ENCODE data around the gene C5AR1.
"Not testable (repeated sequence)": the region's sequence is repeated elsewhere in the genome, so short reads cannot be mapped to it uniquely, and the experiment has no call there.

C5AR1 gene

DNA sequence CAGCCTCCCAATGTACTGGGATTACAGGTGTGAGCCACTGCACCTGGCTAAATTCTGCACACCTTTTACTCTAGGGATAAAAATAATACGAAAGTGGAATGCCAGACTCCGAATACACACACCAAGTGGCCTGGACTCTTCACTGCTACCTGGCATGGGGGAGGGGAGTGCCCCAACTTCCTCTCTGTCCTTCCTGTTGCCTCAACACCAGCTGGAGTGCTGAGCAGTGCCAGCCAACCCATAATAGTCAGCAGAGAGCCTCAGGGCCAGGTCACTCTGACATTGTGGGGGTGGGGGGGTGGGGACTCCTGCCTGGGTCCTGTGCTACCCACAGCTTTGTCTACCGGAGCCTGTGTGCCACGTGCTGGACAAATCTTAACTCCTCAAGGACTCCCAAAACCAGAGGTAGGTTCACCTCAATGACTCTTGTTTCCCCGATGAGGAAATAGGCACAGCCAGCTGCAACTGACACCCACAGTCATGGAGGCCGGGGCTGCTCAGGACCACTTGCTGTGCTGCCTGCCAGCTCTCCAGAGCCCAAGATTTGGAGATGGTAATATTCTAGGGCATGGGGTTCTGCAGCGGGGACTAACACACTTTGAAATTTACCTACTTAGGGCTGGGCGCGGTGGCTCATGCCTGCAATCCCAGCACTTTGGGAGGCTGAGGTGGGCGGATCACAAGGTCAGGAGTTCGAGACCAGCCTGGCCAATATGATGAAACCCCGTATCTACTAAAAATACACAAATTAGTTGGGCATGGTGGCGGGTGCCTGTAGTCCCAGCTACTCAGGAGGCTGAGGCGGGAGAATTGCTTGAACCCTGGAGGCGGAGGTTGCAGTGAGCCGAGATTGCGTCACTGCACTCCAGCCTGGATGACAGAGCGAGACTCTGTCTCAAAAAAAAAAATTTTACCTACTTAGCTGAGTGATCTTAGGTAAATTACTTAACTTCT is 27.4 kb downstream of the C5AR1 start:
- peak; percentile 76 to 79 for DNase-seq

DNA sequence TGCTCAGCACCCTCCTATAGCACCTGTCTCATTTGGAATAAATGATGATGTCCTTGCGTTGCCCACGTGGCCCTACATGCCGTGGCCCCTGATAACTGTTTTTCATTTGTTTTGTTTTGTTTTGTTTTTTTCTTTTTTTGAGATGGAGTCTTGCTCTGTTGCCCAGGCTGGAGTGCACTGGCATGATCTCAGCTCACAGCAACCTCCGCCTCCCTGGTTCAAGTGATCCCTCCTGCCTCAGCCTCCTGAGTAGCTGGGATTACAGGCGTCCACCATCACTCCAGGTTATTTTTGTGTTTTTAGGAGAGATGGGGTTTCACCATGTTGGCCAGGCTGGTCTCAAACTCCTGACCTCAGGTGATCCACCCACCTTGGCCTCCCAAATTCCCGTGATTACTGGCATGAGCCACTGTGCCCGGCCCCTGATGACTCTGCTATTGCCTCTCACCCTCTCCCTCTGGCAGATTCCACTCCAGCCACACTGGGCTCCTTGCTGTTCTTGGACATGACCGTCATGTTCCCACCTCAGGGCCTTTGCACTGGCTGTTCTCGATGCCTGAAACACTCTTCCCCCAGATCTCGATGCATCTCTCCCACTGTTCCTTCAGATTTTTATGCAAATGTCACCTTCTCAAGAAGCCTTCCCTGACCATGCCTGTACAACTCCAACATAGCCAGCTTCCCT is 29.7 kb downstream of the C5AR1 start:
- DNase-seq: no peak

DNA sequence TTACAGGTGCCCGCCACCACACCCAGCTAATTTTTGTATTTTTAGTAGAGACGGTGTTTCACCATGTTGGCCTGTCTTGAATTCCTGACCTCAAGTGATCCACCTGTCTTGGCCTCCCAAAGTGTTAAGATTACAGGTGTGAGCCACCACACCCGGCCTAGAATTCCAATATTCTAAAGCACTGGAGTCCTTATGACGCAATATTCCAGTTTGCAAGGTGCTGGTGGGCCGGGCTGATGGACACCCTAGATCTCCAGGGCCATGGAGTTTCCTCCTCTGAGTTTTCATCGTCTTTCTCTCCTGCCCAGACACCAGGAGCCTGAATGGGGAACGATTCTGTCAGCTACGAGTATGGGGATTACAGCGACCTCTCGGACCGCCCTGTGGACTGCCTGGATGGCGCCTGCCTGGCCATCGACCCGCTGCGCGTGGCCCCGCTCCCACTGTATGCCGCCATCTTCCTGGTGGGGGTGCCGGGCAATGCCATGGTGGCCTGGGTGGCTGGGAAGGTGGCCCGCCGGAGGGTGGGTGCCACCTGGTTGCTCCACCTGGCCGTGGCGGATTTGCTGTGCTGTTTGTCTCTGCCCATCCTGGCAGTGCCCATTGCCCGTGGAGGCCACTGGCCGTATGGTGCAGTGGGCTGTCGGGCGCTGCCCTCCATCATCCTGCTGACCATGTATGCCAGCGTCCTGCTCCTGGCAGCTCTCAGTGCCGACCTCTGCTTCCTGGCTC is 31.0 kb downstream of the C5AR1 start:
- no peak for DNase-seq

DNA sequence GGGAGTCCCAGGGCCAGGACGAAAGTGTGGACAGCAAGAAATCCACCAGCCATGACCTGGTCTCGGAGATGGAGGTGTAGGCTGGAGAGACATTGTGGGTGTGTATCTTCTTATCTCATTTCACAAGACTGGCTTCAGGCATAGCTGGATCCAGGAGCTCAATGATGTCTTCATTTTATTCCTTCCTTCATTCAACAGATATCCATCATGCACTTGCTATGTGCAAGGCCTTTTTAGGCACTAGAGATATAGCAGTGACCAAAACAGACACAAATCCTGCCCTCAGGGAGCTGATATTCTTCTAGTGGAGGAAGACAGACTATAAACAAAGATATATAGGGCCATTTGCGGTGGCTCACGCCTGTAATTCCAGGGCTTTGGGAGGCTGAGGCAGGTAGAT is 32.1 kb downstream of the C5AR1 start:
- no peak for DNase-seq

DNA sequence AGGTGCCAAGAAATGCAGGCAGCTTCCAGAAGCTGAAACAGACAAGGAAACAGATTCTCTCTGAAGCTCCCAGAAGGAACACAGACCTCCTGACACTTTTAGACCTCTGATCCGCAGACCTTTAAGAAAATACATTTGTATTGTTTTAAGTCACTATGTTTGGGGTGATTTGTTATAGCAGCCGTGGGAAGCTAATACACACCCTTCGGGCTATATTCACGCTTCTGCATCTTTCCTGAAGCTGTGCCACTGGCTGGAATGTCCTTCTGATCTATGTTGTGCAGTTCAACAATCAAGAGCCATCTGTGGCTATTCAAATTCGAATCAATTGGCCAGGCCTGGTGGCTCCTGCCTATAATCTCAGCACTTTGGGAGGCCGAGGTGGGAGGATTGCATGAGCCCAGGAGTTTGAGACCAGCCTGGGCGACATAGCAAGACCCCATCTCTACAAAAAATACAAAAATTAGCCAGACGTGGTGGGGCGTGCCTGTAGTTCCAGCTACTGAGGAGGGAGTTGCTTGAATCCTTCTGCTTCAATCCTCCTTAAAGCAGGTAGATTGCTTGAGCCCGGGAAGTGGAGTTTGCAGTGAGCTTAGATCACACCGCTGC is 33.6 kb downstream of the C5AR1 start:
- DNase-seq: no peak

DNA sequence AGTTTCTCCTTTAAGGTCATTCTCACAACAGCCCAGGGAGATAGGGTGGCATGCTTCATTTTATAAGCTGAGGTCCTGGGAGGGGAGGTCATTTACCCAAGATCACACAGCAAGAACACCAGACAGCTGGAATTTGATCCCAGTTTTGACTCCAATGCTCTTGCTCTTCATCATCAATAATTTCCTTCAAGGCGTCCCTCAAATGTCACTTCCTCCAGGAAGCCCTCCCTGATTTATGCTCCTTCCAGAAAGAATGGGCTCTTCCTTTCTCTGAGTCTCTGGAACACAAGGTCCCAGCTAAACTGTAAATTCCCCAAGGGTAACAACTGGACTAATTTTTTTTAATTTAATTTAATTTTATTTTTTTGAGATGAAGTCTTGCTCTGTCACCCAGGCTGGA is 34.8 kb downstream of the C5AR1 start:
- no peak for DNase-seq

DNA sequence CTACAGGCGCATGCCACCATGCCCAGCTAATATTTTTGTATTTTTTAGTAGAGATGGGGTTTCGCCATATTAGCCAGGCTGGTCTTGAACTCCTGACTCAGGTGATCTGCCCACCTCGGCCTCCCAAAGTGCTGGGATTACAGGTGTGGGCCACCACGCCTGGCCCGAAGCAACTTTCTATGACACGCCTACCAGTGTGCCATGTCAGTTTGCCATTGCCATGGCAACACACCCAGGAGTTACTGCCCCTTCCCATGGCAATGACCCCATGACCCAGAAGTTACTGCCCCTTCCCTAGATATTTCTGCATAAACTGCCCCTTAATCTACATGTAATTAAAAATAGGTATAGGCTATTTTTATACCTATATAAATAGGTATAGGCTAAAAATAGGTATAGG is 36.4 kb downstream of the C5AR1 start:
- DNase-seq: not testable (repeated sequence)

DNA sequence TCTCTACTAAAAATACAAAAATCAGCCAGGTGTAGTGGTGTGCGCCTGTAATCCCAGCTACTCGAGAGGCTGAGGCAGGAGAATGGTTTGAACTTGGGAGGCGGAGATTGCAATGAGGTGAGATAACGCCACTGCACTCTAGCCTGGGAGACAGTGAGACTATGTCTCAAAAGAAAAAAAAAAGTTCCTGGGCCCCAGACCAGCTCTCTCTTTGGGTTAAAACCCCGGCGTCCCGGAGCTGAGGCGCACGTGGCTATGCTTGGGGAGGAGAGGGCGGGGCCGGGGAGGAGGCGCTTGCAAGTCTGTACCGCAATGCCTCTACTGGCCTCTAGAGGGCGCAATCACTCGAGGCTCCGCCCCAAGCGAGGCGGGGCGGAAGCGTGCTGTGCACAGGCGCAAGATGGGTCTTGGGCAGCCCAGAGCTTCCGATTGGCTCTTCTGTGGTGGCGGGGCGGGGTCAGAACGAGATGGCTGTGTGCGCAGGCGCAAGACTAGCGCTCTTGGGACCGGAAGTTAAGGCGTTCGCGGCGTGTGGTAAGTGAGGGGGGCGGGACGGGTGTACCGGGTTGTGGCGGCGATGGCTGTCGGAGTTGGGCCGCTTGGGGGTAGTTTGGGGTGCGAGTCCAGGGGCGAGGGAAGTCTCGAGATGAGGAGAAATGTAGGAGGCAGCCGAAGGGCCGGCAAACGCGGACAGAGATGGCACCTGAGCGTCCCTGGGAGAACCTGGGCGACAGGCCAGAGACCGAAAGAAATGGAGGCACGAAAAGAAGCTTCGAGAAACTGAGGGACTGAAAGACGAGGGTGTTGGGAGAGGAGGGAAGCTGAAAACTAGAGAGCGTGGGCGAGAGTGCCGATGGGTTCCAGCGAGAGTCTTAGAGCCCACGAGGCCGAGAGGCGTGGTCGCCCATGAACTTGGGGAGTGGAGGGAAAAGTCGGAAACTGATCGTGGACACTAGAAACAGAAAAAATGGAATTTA is 39.4 kb downstream of the C5AR1 start, which contains the start of gene DHX34:
TSS of gene DHX34 (plus strand) at position 497 of the 977 bp plus-strand sequence. CDS start 3,716 bp downstream, outside the sequence.
- peak; percentile 97 to 99 for DNase-seq

DNA sequence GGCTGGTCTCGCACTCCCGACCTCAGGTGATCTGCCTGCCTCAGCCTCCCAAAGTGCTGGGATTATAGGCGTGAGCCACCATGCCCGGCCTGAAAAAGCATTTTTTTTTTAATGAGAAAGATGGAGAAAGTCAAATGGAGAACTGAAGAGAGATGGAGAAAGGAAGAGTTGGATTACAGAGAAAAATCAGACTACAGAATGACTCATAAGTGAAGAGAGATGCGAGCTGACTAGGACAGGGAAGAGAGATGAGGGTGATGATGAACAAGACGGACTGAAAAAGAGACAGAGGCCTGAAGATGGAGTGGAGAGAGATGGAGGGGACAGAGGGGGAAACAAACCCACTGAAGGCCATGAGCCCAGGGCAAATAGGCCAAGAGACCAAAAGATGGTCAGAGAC is 41.0 kb downstream of the C5AR1 start:
- DNase-seq: no peak

DNA sequence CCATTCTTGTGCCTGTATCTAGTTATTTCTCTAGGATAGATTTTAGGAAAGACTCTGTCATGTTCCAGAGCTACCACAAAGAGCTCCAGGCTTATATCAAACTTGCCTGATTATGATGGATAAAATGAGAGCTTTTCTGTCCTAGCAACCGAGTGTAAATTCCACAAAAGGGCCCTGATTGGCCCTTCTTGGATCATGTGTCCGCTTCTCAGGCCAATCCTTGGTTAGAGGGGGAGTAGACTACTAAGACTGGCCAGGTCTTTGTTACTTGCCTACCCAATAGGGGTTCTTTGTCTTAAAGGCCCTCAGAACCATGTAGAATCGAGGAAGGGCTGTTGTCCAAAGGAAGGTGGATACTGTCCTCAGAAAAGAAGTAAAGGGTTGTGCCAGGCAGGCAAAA is 41.9 kb downstream of the C5AR1 start:
- peak; percentile 58 to 64 for DNase-seq

DNA sequence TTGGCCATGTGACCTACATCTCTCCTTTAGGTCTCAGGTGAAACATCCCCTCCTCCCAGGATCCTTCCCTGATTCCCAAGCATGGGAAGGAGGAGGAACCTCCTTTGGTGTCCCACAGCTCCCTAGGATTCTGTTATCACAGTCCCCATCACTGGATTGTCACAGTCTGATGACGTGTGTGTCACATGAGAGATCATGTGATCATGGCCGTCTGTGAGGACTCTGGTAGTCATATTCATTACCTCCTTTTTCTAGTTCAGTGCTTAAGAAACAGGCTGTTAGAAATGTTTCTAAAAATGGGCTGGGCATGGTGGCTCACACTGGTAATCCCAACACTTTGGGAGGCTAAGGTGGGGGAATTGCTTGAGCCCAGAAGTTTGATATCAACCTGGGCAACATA is 42.4 kb downstream of the C5AR1 start:
- DNase-seq: no peak

DNA sequence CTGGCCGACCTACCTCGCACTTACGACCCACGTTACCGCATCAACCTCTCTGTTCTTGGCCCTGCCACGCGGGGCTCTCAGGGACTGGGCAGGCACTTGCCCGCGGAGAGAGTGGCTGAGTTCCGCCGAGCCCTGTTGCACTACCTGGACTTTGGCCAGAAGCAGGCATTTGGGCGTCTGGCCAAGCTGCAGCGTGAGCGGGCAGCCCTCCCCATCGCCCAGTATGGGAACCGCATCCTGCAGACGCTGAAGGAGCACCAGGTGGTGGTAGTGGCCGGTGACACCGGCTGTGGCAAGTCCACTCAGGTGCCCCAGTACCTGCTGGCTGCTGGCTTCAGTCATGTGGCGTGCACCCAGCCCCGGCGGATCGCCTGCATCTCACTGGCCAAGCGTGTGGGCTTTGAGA is 43.6 kb downstream of the C5AR1 start:
- DNase-seq: no peak

DNA sequence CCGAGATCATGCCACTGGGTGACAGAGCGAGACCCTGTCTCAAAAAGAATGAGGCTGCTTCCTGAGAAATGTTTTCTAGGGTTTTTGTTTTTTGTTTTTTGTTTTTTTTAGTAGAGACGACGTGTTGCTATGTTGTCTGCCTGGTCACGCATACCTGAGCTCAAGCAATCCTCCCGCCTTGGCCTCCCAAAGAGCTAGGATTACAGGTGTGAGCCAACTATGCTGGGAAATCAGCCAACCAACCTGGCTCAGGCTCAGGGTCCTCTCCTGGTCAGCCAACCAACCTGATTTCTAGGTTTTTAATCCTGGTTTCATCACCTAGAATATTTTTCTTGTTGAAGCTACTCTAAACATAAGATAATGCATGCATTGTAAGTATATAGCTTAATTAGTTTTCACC is 47.2 kb downstream of the C5AR1 start:
- DNase-seq: no peak

DNA sequence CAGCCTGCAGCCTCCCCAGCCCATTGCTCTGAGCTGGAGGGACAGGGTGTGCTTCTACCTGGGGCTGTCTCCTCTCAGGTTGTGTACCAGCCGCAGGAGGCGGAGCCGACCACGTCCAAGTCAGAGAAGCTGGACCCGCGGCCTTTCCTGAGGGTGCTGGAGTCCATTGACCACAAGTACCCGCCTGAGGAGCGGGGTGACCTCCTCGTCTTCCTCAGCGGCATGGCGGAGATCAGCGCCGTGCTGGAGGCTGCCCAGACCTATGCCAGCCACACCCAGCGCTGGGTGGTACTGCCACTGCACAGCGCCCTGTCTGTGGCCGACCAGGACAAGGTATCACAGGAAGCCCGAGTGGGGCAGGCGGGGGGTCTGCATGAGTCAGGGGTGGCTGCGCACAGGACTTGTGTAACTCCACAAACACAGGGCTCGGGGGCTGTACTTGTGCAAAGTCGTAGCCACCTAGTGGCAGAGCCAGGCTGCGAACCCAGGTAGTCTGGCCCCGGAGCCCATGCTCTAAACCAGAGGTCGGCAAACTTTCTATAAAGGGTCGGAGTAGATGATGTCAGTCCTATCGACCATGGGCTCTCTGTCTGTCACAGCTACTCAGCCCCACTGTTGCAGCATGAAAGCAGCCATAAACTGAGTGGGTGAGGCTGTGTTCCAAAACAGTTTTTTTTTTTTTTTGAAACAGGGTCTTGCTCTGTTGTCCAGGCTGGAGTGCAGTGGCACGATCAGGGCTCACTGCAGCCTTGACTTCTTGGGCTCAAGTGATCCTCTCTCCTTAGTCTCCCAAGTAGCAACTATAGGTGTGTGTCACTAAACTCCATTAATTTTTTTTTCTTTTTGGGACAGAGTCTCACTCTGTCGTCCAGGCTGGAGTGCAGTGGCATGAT is 48.4 kb downstream of the C5AR1 start:
- peak; percentile 28 to 36 for DNase-seq

DNA sequence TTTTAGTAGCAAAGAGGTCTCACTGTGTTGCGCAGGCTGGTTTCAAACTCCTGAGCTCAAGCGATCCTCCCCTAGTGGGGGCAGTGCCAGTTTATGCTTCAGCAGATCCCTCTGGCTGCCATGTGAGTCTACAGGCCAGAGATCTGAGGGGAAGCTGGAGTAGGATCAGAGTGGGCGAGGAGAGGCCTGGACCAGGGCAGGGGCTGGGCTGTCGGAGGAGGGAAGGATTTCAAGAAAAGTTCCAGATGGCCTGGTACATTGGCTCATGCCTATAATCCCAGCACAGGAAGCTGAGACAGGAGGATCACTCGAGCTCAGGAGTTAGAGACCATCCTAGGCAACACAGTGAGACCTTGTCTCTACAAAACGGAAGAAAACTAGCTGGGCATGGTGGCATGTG is 49.3 kb downstream of the C5AR1 start:
- DNase-seq: no peak

DNA sequence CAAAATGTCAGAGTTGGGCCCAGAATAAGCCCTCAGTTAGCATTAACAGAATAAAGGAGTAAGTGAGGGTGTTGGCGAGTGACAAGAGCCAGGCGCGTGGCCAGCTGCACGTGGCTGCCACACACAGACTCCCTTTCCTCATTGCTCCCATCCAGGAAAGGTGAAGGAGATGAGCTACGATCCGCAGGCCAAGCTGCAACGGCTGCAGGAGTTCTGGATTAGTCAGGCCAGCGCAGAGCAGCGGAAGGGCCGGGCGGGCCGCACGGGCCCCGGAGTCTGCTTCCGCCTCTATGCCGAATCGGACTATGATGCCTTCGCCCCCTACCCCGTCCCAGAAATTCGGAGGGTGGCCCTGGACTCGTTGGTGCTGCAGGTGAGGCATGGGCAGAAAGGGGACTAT is 52.7 kb downstream of the C5AR1 start:
- DNase-seq: no peak

DNA sequence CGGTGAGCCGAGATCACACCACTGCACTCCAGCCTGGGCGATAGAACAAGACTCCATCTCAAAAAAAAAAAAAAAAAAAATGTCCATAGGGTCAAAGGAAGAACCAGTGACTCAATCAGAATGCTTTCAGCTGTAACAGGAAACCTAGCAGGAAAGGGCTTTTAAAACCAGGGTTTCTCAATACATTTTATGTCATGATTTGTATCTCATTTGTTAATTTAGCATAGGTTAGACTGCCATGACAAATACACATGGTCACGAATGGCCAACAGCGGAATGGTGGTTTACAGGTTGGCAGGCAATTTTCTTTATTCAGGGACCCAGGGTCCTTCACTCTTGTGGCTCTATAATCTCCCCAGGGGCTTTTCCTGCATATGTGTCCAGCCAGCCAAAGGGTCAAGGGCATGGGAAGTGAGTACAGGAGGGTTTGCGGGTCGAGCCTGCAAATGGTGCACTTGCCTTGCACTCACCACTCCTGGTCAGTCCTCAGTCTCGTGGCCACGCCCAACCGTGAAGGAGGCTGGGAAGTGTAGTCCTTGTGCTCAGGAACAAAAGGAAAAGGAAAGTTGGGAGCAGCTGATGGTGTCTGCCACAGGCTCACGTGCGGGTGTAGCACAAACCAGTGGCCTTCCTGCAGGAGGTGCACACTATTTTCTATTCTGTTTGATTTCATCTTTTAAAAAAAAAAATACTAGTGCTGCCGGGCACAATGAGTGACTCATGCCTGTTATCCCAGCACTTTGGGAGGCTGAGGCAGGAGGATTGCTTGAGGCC is 54.3 kb downstream of the C5AR1 start:
- DNase-seq: peak in 1 of 2 experiments; percentile 5

DNA sequence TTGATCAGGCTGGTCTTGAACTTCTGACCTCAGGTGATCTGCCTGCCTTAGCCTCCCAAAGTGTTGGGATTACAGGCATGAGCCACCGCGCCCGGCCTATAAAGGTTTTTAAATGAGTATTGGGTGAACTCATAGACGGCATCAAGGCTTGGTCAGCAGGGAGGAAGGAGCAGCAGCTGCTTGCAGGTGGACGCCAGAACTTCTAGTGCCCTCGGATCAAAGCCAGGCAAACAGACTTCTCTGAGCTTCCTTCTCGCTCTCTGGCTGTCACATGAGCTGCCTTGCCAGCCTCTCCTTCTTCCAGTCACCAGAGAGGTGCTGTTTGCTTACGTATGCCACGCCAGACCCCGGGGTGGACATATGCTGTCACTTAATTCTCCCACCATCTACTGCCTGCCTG is 55.8 kb downstream of the C5AR1 start:
- not testable (repeated sequence) for DNase-seq

DNA sequence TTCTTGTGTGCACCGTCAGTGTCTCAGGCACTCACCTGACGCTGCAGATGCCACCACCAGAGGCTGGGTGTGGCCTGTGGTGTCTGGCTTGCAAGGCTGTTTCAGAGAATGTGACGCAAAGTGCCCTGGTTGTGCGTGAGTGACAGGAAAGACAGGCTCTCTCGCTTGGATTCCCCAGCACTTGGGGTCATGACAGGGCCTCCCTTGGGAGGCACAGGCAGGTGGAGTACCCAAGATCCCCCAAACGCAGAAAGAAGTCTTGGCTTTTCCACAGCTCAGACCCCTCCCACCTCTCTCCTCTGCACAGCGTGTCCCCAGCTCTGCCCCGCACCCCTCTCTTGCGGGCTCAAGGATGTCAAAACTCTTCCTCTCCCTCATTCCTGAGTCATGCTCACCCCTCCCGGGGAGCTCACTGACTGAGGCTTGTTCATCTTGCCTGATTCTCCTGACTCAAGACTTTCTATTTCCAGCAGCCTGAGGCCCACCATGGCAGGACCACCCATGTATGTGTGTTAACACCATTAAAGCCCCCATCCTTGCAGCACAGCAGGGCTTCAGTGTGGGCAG is 60.5 kb downstream of the C5AR1 start:
- peak; percentile 20 to 27 for DNase-seq
